Ishikawa (cell line): ENCODE data around the gene CLEC2A.

ENCODE experiments used
- CEBPB ChIP-seq: IDR thresholded peaks from 2 replicates; pipeline ENCODE4 v1.6.1; 2012
- CREB1 ChIP-seq: IDR thresholded peaks from 2 replicates; pipeline ENCODE4 v1.6.1; 2012; ENCODE audit warnings: low read depth
- EGR1 ChIP-seq: IDR thresholded peaks from 2 replicates; pipeline ENCODE4 v1.6.1; 2012
- EP300 ChIP-seq: IDR thresholded peaks from 2 replicates; pipeline ENCODE4 v1.6.1; 2012; ENCODE audit warnings: borderline replicate concordance
- FOXM1 ChIP-seq: IDR thresholded peaks from 2 replicates; pipeline ENCODE4 v1.6.1; 2012; ENCODE audit warnings: low read depth, borderline replicate concordance
- MAX ChIP-seq: IDR thresholded peaks from 2 replicates; pipeline ENCODE4 v1.6.1; 2012
- NFIC ChIP-seq: IDR thresholded peaks from 2 replicates; pipeline ENCODE4 v1.6.1; 2012
- RAD21 ChIP-seq: IDR thresholded peaks from 2 replicates; pipeline ENCODE4 v1.6.1; 2012; ENCODE audit warnings: low read depth
- REST ChIP-seq: IDR thresholded peaks from 2 replicates; pipeline ENCODE4 v1.6.1; 2012; ENCODE audit warnings: low read depth, mild to moderate bottlenecking
- TAF1 ChIP-seq: IDR thresholded peaks from 2 replicates; pipeline ENCODE4 v1.6.1; 2012; ENCODE audit warnings: low read depth, mild to moderate bottlenecking
- TCF12 ChIP-seq: IDR thresholded peaks from 2 replicates; pipeline ENCODE4 v1.6.1; 2012; ENCODE audit warnings: low read depth
- TEAD4 ChIP-seq: IDR thresholded peaks from 2 replicates; pipeline ENCODE4 v1.6.1; 2012
- USF1 ChIP-seq: IDR thresholded peaks from 2 replicates; pipeline ENCODE4 v1.6.1; 2012
- YY1 ChIP-seq: IDR thresholded peaks from 2 replicates; pipeline ENCODE4 v1.6.1; 2012; ENCODE audit warnings: low read depth
- ZBTB7A ChIP-seq: IDR thresholded peaks from 2 replicates; pipeline ENCODE4 v1.6.1; 2012; ENCODE audit warnings: low read depth

Gene CLEC2A

GRCh38 chr12:9935026-9935425 lies 2.9 kb upstream of the CLEC2A start:
- TF ChIP-seq FOXM1 (no peak), TCF12 (no peak), EP300 (no peak), CEBPB (no peak), YY1 (no peak), EGR1 (no peak), ZBTB7A (no peak), TEAD4 (no peak), CREB1 (no peak), NFIC (no peak), RAD21 (no peak), REST (no peak), TAF1 (no peak)

- TF ChIP-seq TEAD4 = no peak
- no peak for TF ChIP-seq TCF12
These were observed 1.8 kb upstream of the CLEC2A start for GRCh38 chr12:9933958-9934357.

- TF ChIP-seq EP300 (no peak), EGR1 (no peak), FOXM1 (no peak), ZBTB7A (no peak), NFIC (no peak), RAD21 (no peak), TAF1 (no peak), USF1 (no peak), CEBPB (no peak), MAX (no peak), YY1 (no peak), TCF12 (no peak)
These were observed 925 bp downstream of the CLEC2A start for GRCh38 chr12:9931245-9931644.

- no peak for TF ChIP-seq NFIC
- no peak for TF ChIP-seq TAF1
- TF ChIP-seq ZBTB7A = no peak
- no peak for TF ChIP-seq TEAD4
- TF ChIP-seq EGR1 = no peak
- TF ChIP-seq FOXM1 = no peak
- no peak for TF ChIP-seq REST
- no peak for TF ChIP-seq YY1
- no peak for TF ChIP-seq MAX
- no peak for TF ChIP-seq TCF12
- no peak for TF ChIP-seq USF1
- no peak for TF ChIP-seq RAD21
- no peak for TF ChIP-seq EP300
- TF ChIP-seq CREB1 = no peak
- no peak for TF ChIP-seq CEBPB
These were observed 3.6 kb downstream of the CLEC2A start for GRCh38 chr12:9928607-9929006.

- no peak for TF ChIP-seq TCF12
- no peak for TF ChIP-seq YY1
These were observed 5.3 kb downstream of the CLEC2A start for GRCh38 chr12:9926876-9927275.

GRCh38 chr12:9925705-9926393 lies 6.3 kb downstream of the CLEC2A start:
- TF ChIP-seq FOXM1 = no peak
- peak; percentile 60 for TF ChIP-seq RAD21
- TF ChIP-seq CREB1 = no peak
- no peak for TF ChIP-seq EGR1
- no peak for TF ChIP-seq NFIC
- TF ChIP-seq TAF1 = no peak
- TF ChIP-seq CEBPB = no peak
- TF ChIP-seq REST = no peak
- TF ChIP-seq USF1 = no peak
- no peak for TF ChIP-seq TCF12
- 0 out of 2 replicates have a peak, but pooled peaks have one; percentile 15 for TF ChIP-seq TEAD4
- no peak for TF ChIP-seq YY1
- no peak for TF ChIP-seq EP300
